Nephron (organoid): ENCODE data around the gene RAX2.

Experiments
- H3K27ac Mint-ChIP-seq, 3 experiments: 2 replicates each; pipeline ENCODE4 v1.8.0; 2020; ENCODE audit warnings: mixed read lengths in 3 of 3, mild to moderate bottlenecking in 2 of 3, moderate library complexity in 1 of 3
- H3K27me3 Mint-ChIP-seq: 2 replicates; pipeline ENCODE4 v1.8.0; 2021; ENCODE audit warnings: low read depth, mild to moderate bottlenecking, moderate library complexity, mixed read lengths
- H3K36me3 Mint-ChIP-seq: 2 replicates; pipeline ENCODE4 v1.8.0; 2020; ENCODE audit warnings: low read depth, mixed read lengths
- H3K4me1 Mint-ChIP-seq: 2 replicates; pipeline ENCODE4 v1.8.0; 2020; ENCODE audit warnings: mixed read lengths
- H3K4me3 Mint-ChIP-seq, 3 experiments: 2 replicates each; pipeline ENCODE4 v1.8.0; 2020; ENCODE audit warnings: mild to moderate bottlenecking in 3 of 3, mixed read lengths in 3 of 3, moderate library complexity in 2 of 3
- H3K9me3 Mint-ChIP-seq: 2 replicates; pipeline ENCODE4 v1.8.0; 2020; ENCODE audit warnings: mixed read lengths
- CTCF ChIP-seq, 3 experiments: fragments of 200-600 bp; sonication (generic); IDR thresholded peaks; one replicate each; pipeline ENCODE4 v1.5.0; 2021; ENCODE audit warnings: antibody characterized with exemption in 3 of 3; ENCODE audit not compliant: unreplicated experiment in 3 of 3

The RAX2 gene

GRCh38 chr19:3730457-3730958, 41.5 kb downstream of the RAX2 start:
- Mint-ChIP-seq H3K27ac (no peak overlapping the region), H3K9me3 (no peaks in the 10 kb centered on the region), H3K36me3 (no peaks in the 10 kb centered on the region), H3K27me3 (peaks cover 24% of the 10 kb centered on the region), H3K4me3 (no peak overlapping the region), H3K4me1 (no peaks in the 10 kb centered on the region)
- no peak for TF ChIP-seq CTCF (IDR thresholded peaks at IDR 0.05; ENCODE audit: unreplicated experiment in 3 of 3)

- no peak overlapping the region for H3K4me3 Mint-ChIP-seq
- no peaks in the 10 kb centered on the region for H3K9me3 Mint-ChIP-seq
Observed at GRCh38 chr19:3725640-3726310, 46.3 kb downstream of the RAX2 start.

GRCh38 chr19:3725121-3725520, 46.9 kb downstream of the RAX2 start:
- Mint-ChIP-seq H3K36me3 (no peaks in the 10 kb centered on the region), H3K9me3 (no peaks in the 10 kb centered on the region), H3K4me1 (no peaks in the 10 kb centered on the region), H3K27ac (no peak overlapping the region), H3K4me3 (no peak overlapping the region), H3K27me3 (peaks cover 64% of the 10 kb centered on the region)
- no peak for TF ChIP-seq CTCF (IDR thresholded peaks at IDR 0.05; ENCODE audit: unreplicated experiment in 3 of 3)

More at GRCh38 chr19:3725640-3726310, 46.3 kb downstream of the RAX2 start:
- Mint-ChIP-seq H3K27ac (no peak overlapping the region), H3K4me1 (no peaks in the 10 kb centered on the region), H3K36me3 (no peaks in the 10 kb centered on the region), H3K27me3 (peaks cover 58% of the 10 kb centered on the region)
- no peak for TF ChIP-seq CTCF (IDR thresholded peaks at IDR 0.05; ENCODE audit: unreplicated experiment in 3 of 3)

GRCh38 chr19:3723883-3724282, 48.1 kb downstream of the RAX2 start:
- Mint-ChIP-seq H3K27ac (no peak overlapping the region), H3K27me3 (peaks cover 71% of the 10 kb centered on the region), H3K9me3 (no peaks in the 10 kb centered on the region), H3K36me3 (no peaks in the 10 kb centered on the region), H3K4me1 (no peaks in the 10 kb centered on the region), H3K4me3 (no peak overlapping the region)
- no peak for TF ChIP-seq CTCF (IDR thresholded peaks at IDR 0.05; ENCODE audit: unreplicated experiment in 3 of 3)

GRCh38 chr19:3723110-3723488, 48.9 kb downstream of the RAX2 start:
- H3K36me3 Mint-ChIP-seq, result no peaks in the 10 kb centered on the region

More at GRCh38 chr19:3723110-3723488, 48.9 kb downstream of the RAX2 start:
- Mint-ChIP-seq H3K4me1 (no peaks in the 10 kb centered on the region), H3K27ac (no peak overlapping the region), H3K9me3 (no peaks in the 10 kb centered on the region), H3K27me3 (peaks cover 75% of the 10 kb centered on the region), H3K4me3 (peak overlapping the region in 2 of 3 experiments; percentile 18 to 33)
- TF ChIP-seq CTCF (IDR thresholded peaks at IDR 0.05; ENCODE audit: unreplicated experiment in 3 of 3), result no peak
